ENCODE data around the gene SLX4IP. TPM values are rescaled to one million over a fixed set of nuclear protein-coding genes. Genes with fewer than 3 reads are reported as not detected.
A peak's percentile ranks its signal among the peaks of the same experiment; 100 is the strongest.
"Not testable (repeated sequence)": the region's sequence is repeated elsewhere in the genome, so short reads cannot be mapped to it uniquely, and the experiment has no call there.

The SLX4IP gene
- total RNA-seq (1 to 10 TPM; 7.0 to 8.0 TPM), polyA plus RNA-seq (1.5 TPM)

GRCh38 chr20:10434832-10435812 lies at the start of gene SLX4IP:
Gene SLX4IP (plus strand): TSS chr20:10435305. CDS start chr20:10458205, 22,900 bp downstream.
- Mint-ChIP-seq H3K4me3 (peak within 1 kb of the TSS; percentile 92 to 99 (median 94)), H3K27ac (peak within 1 kb of the TSS; percentile 93 to 99 (median 96)), H3K4me1 (peaks cover 32 to 64% (median 62%) of the 10 kb centered on the region in 3 donors), H3K36me3 (peaks cover 0 to 14% (median 0%) of the 10 kb centered on the region in 3 donors), H3K9me3 (no peaks in the 10 kb centered on the region), H3K27me3 (peaks cover 0 to 2% of the 10 kb centered on the region in 2 donors)
- H3K27me3 ChIP-seq (ENCODE audit: insufficient read depth, low read length, poor library complexity, severe bottlenecking), result no peaks in the 10 kb centered on the region
- DNase-seq, result peak; percentile 69 to 89 (median 81)
- peaks cover 25% of the 10 kb centered on the region for H3K4me1 ChIP-seq (ENCODE audit: insufficient read depth, low read length)
- ChIA-PET POLR2A (interaction anchor here (1.2 to 1.8 kb wide), 4 partner anchors 27 to 400 kb away, joined by 3 to 7 read pairs (median 4); partner anchors contain the start of gene ANKEF1), CTCF (interaction anchor here (1.0 to 1.1 kb wide), 2 partner anchors 14 to 84 kb away, joined by 3 read pairs; no protein-coding TSS in a partner anchor)
- peak within 1 kb of the TSS; percentile 85 for H3K4me3 ChIP-seq (ENCODE audit: low read length)
- H3K36me3 ChIP-seq (ENCODE audit: insufficient read depth, low read length), result no peaks in the 10 kb centered on the region
- H3K9me3 ChIP-seq (ENCODE audit: low read length), result no peaks in the 10 kb centered on the region
- H3K27ac ChIP-seq (ENCODE audit: low read depth, low read length), result peak within 1 kb of the TSS; percentile 91

GRCh38 chr20:10385850-10386544 lies 49.1 kb upstream of the SLX4IP start:
- Mint-ChIP-seq H3K27ac (no peak overlapping the region), H3K4me1 (no peaks in the 10 kb centered on the region), H3K27me3 (peaks cover 0 to 14% of the 10 kb centered on the region in 2 donors), H3K4me3 (no peak overlapping the region), H3K9me3 (no peaks in the 10 kb centered on the region), H3K36me3 (no peaks in the 10 kb centered on the region)
- ChIA-PET CTCF (no interaction called here), POLR2A (no interaction called here)
- H3K9me3 ChIP-seq (ENCODE audit: low read length), result no peaks in the 10 kb centered on the region
- no peak for DNase-seq
- no peaks in the 10 kb centered on the region for H3K27me3 ChIP-seq (ENCODE audit: insufficient read depth, low read length, poor library complexity, severe bottlenecking)
- H3K36me3 ChIP-seq (ENCODE audit: insufficient read depth, low read length), result no peaks in the 10 kb centered on the region
- no peak overlapping the region for H3K27ac ChIP-seq (ENCODE audit: low read depth, low read length)
- H3K4me3 ChIP-seq (ENCODE audit: low read length), result no peak overlapping the region
- no peaks in the 10 kb centered on the region for H3K4me1 ChIP-seq (ENCODE audit: insufficient read depth, low read length)

DNA sequence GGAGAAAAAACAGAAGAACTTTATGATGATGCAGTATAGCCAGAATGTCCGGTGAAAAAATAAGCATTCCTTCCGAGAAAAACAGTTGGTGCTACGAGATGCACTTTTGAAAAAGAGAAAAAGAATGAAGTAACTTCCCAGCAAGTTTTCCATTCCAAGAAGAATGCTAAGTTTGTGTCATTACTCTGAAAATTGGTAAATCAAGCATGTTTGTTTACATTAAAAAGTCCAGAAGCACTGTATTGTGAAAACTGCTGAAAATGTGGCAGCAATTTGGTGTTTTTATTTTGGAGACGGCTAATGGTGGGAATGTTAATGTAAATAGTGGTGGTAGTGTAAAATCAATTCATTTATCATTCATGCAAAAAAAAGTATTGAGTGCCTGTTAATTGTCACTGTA lies 47.4 kb upstream of the SLX4IP start:
- CTCF ChIA-PET, result no interaction called here
- Histone ChIP-seq H3K4me1 (ENCODE audit: insufficient read depth, low read length) (no peaks in the 10 kb centered on the region), H3K9me3 (ENCODE audit: low read length) (no peaks in the 10 kb centered on the region), H3K27ac (ENCODE audit: low read depth, low read length) (no peak overlapping the region), H3K36me3 (ENCODE audit: insufficient read depth, low read length) (no peaks in the 10 kb centered on the region), H3K27me3 (ENCODE audit: insufficient read depth, low read length, poor library complexity, severe bottlenecking) (no peaks in the 10 kb centered on the region), H3K4me3 (ENCODE audit: low read length) (no peak overlapping the region)
- H3K4me3 Mint-ChIP-seq, result no peak overlapping the region
- peaks cover 0 to 16% of the 10 kb centered on the region in 2 donors for H3K27me3 Mint-ChIP-seq
- no peaks in the 10 kb centered on the region for H3K36me3 Mint-ChIP-seq
- POLR2A ChIA-PET, result no interaction called here
- H3K9me3 Mint-ChIP-seq, result no peaks in the 10 kb centered on the region
- no peak for DNase-seq
- H3K27ac Mint-ChIP-seq, result no peak overlapping the region
- H3K4me1 Mint-ChIP-seq, result no peaks in the 10 kb centered on the region

- H3K27ac Mint-ChIP-seq, result no peak overlapping the region
- CTCF ChIA-PET, result no interaction called here
- H3K27me3 Mint-ChIP-seq, result peaks cover 0 to 11% of the 10 kb centered on the region in 2 donors
- Histone ChIP-seq H3K27me3 (ENCODE audit: insufficient read depth, low read length, poor library complexity, severe bottlenecking) (no peaks in the 10 kb centered on the region), H3K36me3 (ENCODE audit: insufficient read depth, low read length) (no peaks in the 10 kb centered on the region), H3K4me3 (ENCODE audit: low read length) (no peak overlapping the region), H3K27ac (ENCODE audit: low read depth, low read length) (no peak overlapping the region), H3K9me3 (ENCODE audit: low read length) (no peaks in the 10 kb centered on the region), H3K4me1 (ENCODE audit: insufficient read depth, low read length) (no peaks in the 10 kb centered on the region)
- H3K4me1 Mint-ChIP-seq, result no peaks in the 10 kb centered on the region
- H3K36me3 Mint-ChIP-seq, result no peaks in the 10 kb centered on the region
- no peak for DNase-seq
- no peak overlapping the region for H3K4me3 Mint-ChIP-seq
- POLR2A ChIA-PET, result no interaction called here
- no peaks in the 10 kb centered on the region for H3K9me3 Mint-ChIP-seq
Measured at GRCh38 chr20:10388597-10388996, 46.5 kb upstream of the SLX4IP start.

DNA sequence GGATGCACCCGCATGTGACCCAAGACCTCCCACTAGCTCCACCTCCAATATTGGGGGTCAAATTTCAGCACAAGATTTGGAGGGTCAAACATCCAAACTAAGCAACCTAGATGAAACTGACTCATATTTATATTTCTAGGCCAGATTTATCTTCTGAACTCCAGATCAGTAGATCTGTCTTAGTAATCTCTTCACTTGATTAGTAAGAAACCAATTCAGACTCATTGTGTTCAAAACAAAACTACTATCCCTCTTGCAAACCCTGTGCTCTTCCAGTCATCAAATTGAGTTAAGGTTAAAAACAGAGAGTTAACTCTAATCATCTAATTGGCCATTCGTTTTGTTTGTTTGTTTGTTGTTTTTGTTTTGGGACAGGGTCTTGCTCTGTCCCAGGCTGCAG lies 44.4 kb upstream of the SLX4IP start:
- no peaks in the 10 kb centered on the region for H3K9me3 ChIP-seq (ENCODE audit: low read length)
- POLR2A ChIA-PET, result no interaction called here
- no peak overlapping the region for H3K4me3 ChIP-seq (ENCODE audit: low read length)
- CTCF ChIA-PET, result no interaction called here
- no peaks in the 10 kb centered on the region for H3K27me3 ChIP-seq (ENCODE audit: insufficient read depth, low read length, poor library complexity, severe bottlenecking)
- no peaks in the 10 kb centered on the region for H3K36me3 Mint-ChIP-seq
- no peak overlapping the region for H3K27ac ChIP-seq (ENCODE audit: low read depth, low read length)
- no peaks in the 10 kb centered on the region for H3K4me1 ChIP-seq (ENCODE audit: insufficient read depth, low read length)
- no peak overlapping the region for H3K27ac Mint-ChIP-seq
- peaks cover 0 to 11% of the 10 kb centered on the region in 2 donors for H3K27me3 Mint-ChIP-seq
- H3K4me1 Mint-ChIP-seq, result no peaks in the 10 kb centered on the region
- H3K4me3 Mint-ChIP-seq, result no peak overlapping the region
- no peaks in the 10 kb centered on the region for H3K36me3 ChIP-seq (ENCODE audit: insufficient read depth, low read length)
- H3K9me3 Mint-ChIP-seq, result no peaks in the 10 kb centered on the region
- no peak for DNase-seq

DNA sequence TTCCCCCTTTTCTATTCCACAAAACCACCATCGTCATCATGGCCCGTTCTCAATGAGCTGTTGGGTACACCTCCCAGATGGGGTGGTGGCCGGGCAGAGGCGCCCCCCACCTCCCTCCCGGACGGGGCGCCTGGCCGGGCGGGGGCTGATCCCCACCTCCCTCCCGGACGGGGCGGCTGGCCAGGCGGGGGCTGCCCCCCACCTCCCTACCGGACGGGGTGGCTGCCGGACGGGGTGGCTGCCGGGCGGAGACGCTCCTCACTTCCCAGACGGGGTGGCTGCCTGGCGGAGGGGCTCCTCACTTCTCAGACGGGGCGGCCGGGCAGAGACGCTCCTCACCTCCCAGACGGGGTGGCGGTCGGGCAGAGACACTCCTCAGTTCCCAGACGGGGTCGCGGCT lies 40.4 kb upstream of the SLX4IP start:
- POLR2A ChIA-PET; H3K27me3 ChIP-seq (ENCODE audit: insufficient read depth, low read length, poor library complexity, severe bottlenecking); DNase-seq; H3K4me3 ChIP-seq (ENCODE audit: low read length); H3K27me3 Mint-ChIP-seq; H3K9me3 Mint-ChIP-seq; H3K27ac ChIP-seq (ENCODE audit: low read depth, low read length); H3K27ac Mint-ChIP-seq; H3K9me3 ChIP-seq (ENCODE audit: low read length); H3K4me1 Mint-ChIP-seq; H3K36me3 ChIP-seq (ENCODE audit: insufficient read depth, low read length); CTCF ChIA-PET; H3K4me3 Mint-ChIP-seq; H3K36me3 Mint-ChIP-seq; H3K4me1 ChIP-seq (ENCODE audit: insufficient read depth, low read length): not testable (repeated sequence)

DNA sequence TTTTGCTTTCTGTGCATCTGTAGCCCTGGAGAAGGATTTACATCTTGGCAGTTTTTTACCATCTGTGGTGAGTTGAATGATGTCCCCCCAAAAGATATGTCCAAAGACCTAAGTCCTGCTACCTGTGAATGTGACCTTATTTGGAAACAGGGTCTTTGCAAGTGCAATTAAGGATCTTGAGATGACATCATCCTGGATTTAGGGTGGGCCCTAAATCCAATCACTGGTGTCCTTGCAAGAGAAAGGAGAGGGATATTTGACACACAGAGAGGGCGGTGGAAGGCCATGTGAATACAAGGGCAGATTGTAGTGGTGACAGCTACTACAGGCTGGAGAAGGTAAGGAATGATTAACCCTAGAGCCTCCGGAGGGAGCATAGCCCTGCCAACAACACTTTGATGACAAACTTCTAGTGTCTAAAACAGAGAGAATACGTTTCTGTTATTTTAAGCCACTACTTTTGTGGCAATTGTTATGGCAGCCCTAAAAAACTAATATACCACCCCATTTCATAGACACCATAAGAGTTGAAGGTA lies 36.2 kb upstream of the SLX4IP start:
- Mint-ChIP-seq H3K4me3 (no peak overlapping the region), H3K27me3 (no peaks in the 10 kb centered on the region), H3K9me3 (no peaks in the 10 kb centered on the region), H3K4me1 (no peaks in the 10 kb centered on the region), H3K27ac (no peak overlapping the region), H3K36me3 (peaks cover 0 to 5% (median 0%) of the 10 kb centered on the region in 3 donors)
- Histone ChIP-seq H3K9me3 (ENCODE audit: low read length) (no peaks in the 10 kb centered on the region), H3K27me3 (ENCODE audit: insufficient read depth, low read length, poor library complexity, severe bottlenecking) (no peaks in the 10 kb centered on the region), H3K36me3 (ENCODE audit: insufficient read depth, low read length) (no peaks in the 10 kb centered on the region), H3K4me3 (ENCODE audit: low read length) (no peak overlapping the region), H3K27ac (ENCODE audit: low read depth, low read length) (no peak overlapping the region), H3K4me1 (ENCODE audit: insufficient read depth, low read length) (no peaks in the 10 kb centered on the region)
- DNase-seq, result no peak
- ChIA-PET POLR2A (no interaction called here), CTCF (no interaction called here)

Measured in CD8-positive, alpha-beta memory T cell (primary cell).